ENCODE measurements around the gene WDR7.

The WDR7 gene

GRCh38 chr18:56722518-56722917, 71.4 kb downstream of the WDR7 start:
- DNase-seq (ENCODE audit: low read depth) = no peak

GRCh38 chr18:56723068-56723467, 71.9 kb downstream of the WDR7 start:
- DNase-seq (ENCODE audit: low read depth) = no peak

GRCh38 chr18:56723706-56724105, 72.5 kb downstream of the WDR7 start:
- DNase-seq (ENCODE audit: low read depth) = no peak

GRCh38 chr18:56726906-56727305, 75.7 kb downstream of the WDR7 start:
- no peak for DNase-seq (ENCODE audit: low read depth)

- no peak for DNase-seq (ENCODE audit: low read depth)
Measured at GRCh38 chr18:56727399-56727798, 76.2 kb downstream of the WDR7 start.

- DNase-seq (ENCODE audit: low read depth) = no peak
Measured at GRCh38 chr18:56728741-56729140, 77.6 kb downstream of the WDR7 start.

- no peak for DNase-seq (ENCODE audit: low read depth)
Measured at GRCh38 chr18:56738184-56738583, 87.0 kb downstream of the WDR7 start.

GRCh38 chr18:56739731-56740130, 88.6 kb downstream of the WDR7 start:
- no peak for DNase-seq (ENCODE audit: low read depth)

GRCh38 chr18:56740645-56741044, 89.5 kb downstream of the WDR7 start:
- no peak for DNase-seq (ENCODE audit: low read depth)

- DNase-seq (ENCODE audit: low read depth) = no peak
Measured at GRCh38 chr18:56741685-56742084, 90.5 kb downstream of the WDR7 start.

GRCh38 chr18:56743115-56743514, 92.0 kb downstream of the WDR7 start:
- no peak for DNase-seq (ENCODE audit: low read depth)

GRCh38 chr18:56747032-56747658, 96.0 kb downstream of the WDR7 start:
- DNase-seq (ENCODE audit: low read depth) = no peak

GRCh38 chr18:56747857-56748256, 96.7 kb downstream of the WDR7 start:
- no peak for DNase-seq (ENCODE audit: low read depth)

GRCh38 chr18:56748698-56749268, 97.6 kb downstream of the WDR7 start:
- DNase-seq (ENCODE audit: low read depth) = no peak

- no peak for DNase-seq (ENCODE audit: low read depth)
Measured at GRCh38 chr18:56756966-56757365, 105.8 kb downstream of the WDR7 start.

- no peak for DNase-seq (ENCODE audit: low read depth)
Measured at GRCh38 chr18:56770097-56770496, 118.9 kb downstream of the WDR7 start.

GRCh38 chr18:56770873-56771272, 119.7 kb downstream of the WDR7 start:
- DNase-seq (ENCODE audit: low read depth) = no peak

- DNase-seq (ENCODE audit: low read depth) = no peak
Measured at GRCh38 chr18:56775701-56776100, 124.5 kb downstream of the WDR7 start.

GRCh38 chr18:56787390-56787789, 136.2 kb downstream of the WDR7 start:
- no peak for DNase-seq (ENCODE audit: low read depth)

- no peak for DNase-seq (ENCODE audit: low read depth)
Measured at GRCh38 chr18:56789004-56789888, 138.1 kb downstream of the WDR7 start.

- DNase-seq (ENCODE audit: low read depth) = no peak
Measured at GRCh38 chr18:56789889-56790180, 138.7 kb downstream of the WDR7 start.

- DNase-seq (ENCODE audit: low read depth) = no peak
Measured at GRCh38 chr18:56795381-56795780, 144.2 kb downstream of the WDR7 start.

GRCh38 chr18:56799756-56800155, 148.6 kb downstream of the WDR7 start:
- DNase-seq (ENCODE audit: low read depth) = no peak
